Mesendoderm (in vitro differentiated cells): ENCODE results near the gene ANAPC7.
"Not testable (repeated sequence)": the region's sequence is repeated elsewhere in the genome, so short reads cannot be mapped to it uniquely, and the experiment has no call there.

Source experiments
- DNase-seq: peaks from one replicate; pipeline ENCODE4 v3.0.0; 2013
- H2AK5ac ChIP-seq: 2 replicates; pipeline ENCODE4 v1.6.1; 2013; ENCODE audit warnings: low read length, inconsistent platforms
- H2BK120ac ChIP-seq: 2 replicates; pipeline ENCODE4 v1.6.1; 2013; ENCODE audit warnings: low read depth, mild to moderate bottlenecking, low read length, moderate library complexity, mixed read lengths
- H2BK15ac ChIP-seq: replicated peaks from 2 replicates; pipeline ENCODE4 v1.6.1; 2013; ENCODE audit warnings: low read depth, mild to moderate bottlenecking, moderate library complexity
- H2BK5ac ChIP-seq: 2 replicates; pipeline ENCODE4 v1.6.1; 2013; ENCODE audit warnings: low read length, inconsistent platforms
- H3K18ac ChIP-seq: 2 replicates; pipeline ENCODE4 v1.6.1; 2013; ENCODE audit warnings: mild to moderate bottlenecking, low read length, mixed read lengths
- H3K23ac ChIP-seq: one replicate; pipeline ENCODE4 v1.6.1; 2013; ENCODE audit warnings: low read length
- H3K27ac ChIP-seq: 2 replicates; pipeline ENCODE4 v1.5.1; 2013; ENCODE audit warnings: low read depth, mild to moderate bottlenecking, inconsistent platforms, low read length, moderate library complexity
- H3K27me3 ChIP-seq: 2 replicates; pipeline ENCODE4 v1.6.1; 2013; ENCODE audit warnings: low read length, control low read depth, mild to moderate bottlenecking, inconsistent platforms; ENCODE audit not compliant: insufficient read depth, poor library complexity
- H3K36me3 ChIP-seq: 2 replicates; pipeline ENCODE4 v1.6.1; 2013; ENCODE audit warnings: low read length, inconsistent platforms; ENCODE audit not compliant: control insufficient read depth, insufficient read depth
- H3K4ac ChIP-seq: one replicate; pipeline ENCODE4 v1.6.1; 2013; ENCODE audit warnings: low read depth, mild to moderate bottlenecking, low read length, moderate library complexity
- H3K4me1 ChIP-seq: 2 replicates; pipeline ENCODE4 v1.6.1; 2013; ENCODE audit warnings: low read depth, low read length, inconsistent platforms; ENCODE audit not compliant: control insufficient read depth
- H3K4me2 ChIP-seq: 2 replicates; pipeline ENCODE4 v1.6.1; 2013; ENCODE audit warnings: low read length
- H3K4me3 ChIP-seq: 2 replicates; pipeline ENCODE4 v1.5.1; 2013; ENCODE audit warnings: mild to moderate bottlenecking, low read length
- H3K56ac ChIP-seq: one replicate; pipeline ENCODE4 v1.6.1; 2013; ENCODE audit warnings: low read length
- H3K79me1 ChIP-seq: 2 replicates; pipeline ENCODE4 v1.6.1; 2013; ENCODE audit warnings: low read length, inconsistent platforms
- H3K79me2 ChIP-seq: 2 replicates; pipeline ENCODE4 v1.6.1; 2013; ENCODE audit warnings: mild to moderate bottlenecking, low read length; ENCODE audit not compliant: control insufficient read depth, insufficient read depth
- H3K9ac ChIP-seq: 2 replicates; pipeline ENCODE4 v1.6.1; 2013; ENCODE audit warnings: low read length, inconsistent platforms
- H4K5ac ChIP-seq: one replicate; pipeline ENCODE4 v1.6.1; 2013; ENCODE audit warnings: low read length
- H4K8ac ChIP-seq: one replicate; pipeline ENCODE4 v1.6.1; 2013; ENCODE audit warnings: low read depth, mild to moderate bottlenecking, control low read depth, low read length, moderate library complexity
- WGBS: extraction: QIAGEN DNeasy Blood & Tissue Kit; methylation state at CpG from one replicate; pipeline ENCODE4 v1.1.7; 2013; ENCODE audit warnings: low lambda C conversion rate, missing lambda C conversion rate; ENCODE audit not compliant: insufficient coverage; ENCODE audit errors: extremely low coverage; 5-methylcytosine and 5-hydroxymethylcytosine counted together

Gene ANAPC7

GRCh38 chr12:110420644-110421043 lies 17.1 kb upstream of the ANAPC7 start:
- not testable (repeated sequence) for H2BK5ac ChIP-seq, H3K36me3 ChIP-seq, H3K23ac ChIP-seq, H4K8ac ChIP-seq, H3K27me3 ChIP-seq, H3K79me2 ChIP-seq, H3K27ac ChIP-seq, H3K4ac ChIP-seq, H3K79me1 ChIP-seq, H3K9ac ChIP-seq, H2AK5ac ChIP-seq, H4K5ac ChIP-seq, H3K4me2 ChIP-seq, H3K18ac ChIP-seq, H2BK15ac ChIP-seq, H3K56ac ChIP-seq, H2BK120ac ChIP-seq, DNase-seq, H3K4me3 ChIP-seq, H3K4me1 ChIP-seq
- no CpG with 5 or more reads among the region's 1 CpG for WGBS

GRCh38 chr12:110417113-110417512 lies 13.6 kb upstream of the ANAPC7 start:
- not testable (repeated sequence) for H3K4me2 ChIP-seq, H3K4me3 ChIP-seq, H3K4me1 ChIP-seq, H3K9ac ChIP-seq, H3K56ac ChIP-seq, H3K23ac ChIP-seq, H3K79me2 ChIP-seq, H2BK5ac ChIP-seq, H3K36me3 ChIP-seq, H3K79me1 ChIP-seq, H4K8ac ChIP-seq, H2BK15ac ChIP-seq, H4K5ac ChIP-seq, H3K27me3 ChIP-seq, H3K27ac ChIP-seq, H3K4ac ChIP-seq, H2BK120ac ChIP-seq, H3K18ac ChIP-seq, DNase-seq, H2AK5ac ChIP-seq
- WGBS: no CpG with 5 or more reads among the region's 3 CpGs

- not testable (repeated sequence) for H3K79me1 ChIP-seq, H3K79me2 ChIP-seq, H3K4me2 ChIP-seq, H3K9ac ChIP-seq, H3K27ac ChIP-seq, H3K36me3 ChIP-seq, H3K18ac ChIP-seq, H2AK5ac ChIP-seq, H3K4me1 ChIP-seq, H2BK120ac ChIP-seq, H3K23ac ChIP-seq, H4K5ac ChIP-seq, H3K4me3 ChIP-seq, H2BK15ac ChIP-seq, DNase-seq, H3K27me3 ChIP-seq
- peak overlapping the region; percentile 63 for H2BK5ac ChIP-seq
- peak overlapping the region; percentile 42 for H3K56ac ChIP-seq
- H3K4ac ChIP-seq: peak overlapping the region; percentile 58
- H4K8ac ChIP-seq: peak overlapping the region; percentile 28
- no CpG with 5 or more reads among the region's 6 CpGs for WGBS
Measured at GRCh38 chr12:110410086-110410485, 6.6 kb upstream of the ANAPC7 start.

- not testable (repeated sequence) for H2BK15ac ChIP-seq, H2AK5ac ChIP-seq, H3K4me3 ChIP-seq, H2BK120ac ChIP-seq, H3K56ac ChIP-seq, H3K27me3 ChIP-seq, H4K8ac ChIP-seq, H3K18ac ChIP-seq, H3K27ac ChIP-seq, H3K36me3 ChIP-seq, H4K5ac ChIP-seq, H3K4me1 ChIP-seq, H3K4ac ChIP-seq, H3K4me2 ChIP-seq, DNase-seq, H3K79me1 ChIP-seq, H2BK5ac ChIP-seq, H3K9ac ChIP-seq, H3K23ac ChIP-seq
- WGBS: no CpG with 5 or more reads among the region's 16 CpGs
- peaks cover 30% of the 10 kb centered on the region for H3K79me2 ChIP-seq
Measured at GRCh38 chr12:110405126-110405662, 1.7 kb upstream of the ANAPC7 start.

GRCh38 chr12:110403976-110404682 lies 621 bp upstream of the ANAPC7 start:
- Histone ChIP-seq H3K27ac (peak overlapping the region; percentile 75), H3K4me2 (peak overlapping the region; percentile 19), H4K8ac (peak overlapping the region; percentile 91), H2BK5ac (no peak overlapping the region), H3K9ac (peak overlapping the region; percentile 85), H3K36me3 (no peaks in the 10 kb centered on the region), H3K56ac (peak overlapping the region; percentile 75), H3K27me3 (no peaks in the 10 kb centered on the region), H3K4ac (peak overlapping the region; percentile 6), H4K5ac (no peak overlapping the region), H2BK120ac (no peak overlapping the region), H2AK5ac (no peak overlapping the region), H3K4me1 (no peaks in the 10 kb centered on the region), H3K4me3 (no peak overlapping the region), H3K18ac (no peak overlapping the region), H3K79me1 (peaks cover 6% of the 10 kb centered on the region), H3K79me2 (peaks cover 35% of the 10 kb centered on the region), H3K23ac (no peak overlapping the region), H2BK15ac (no peak overlapping the region)
- DNase-seq: peak; percentile 84
- no CpG with 5 or more reads among the region's 21 CpGs for WGBS

- H2BK120ac ChIP-seq: no peak overlapping the region
- H3K36me3 ChIP-seq: peaks cover 23% of the 10 kb centered on the region
- no CpG with 5 or more reads among the region's 4 CpGs for WGBS
Measured at GRCh38 chr12:110382683-110383082, 20.8 kb downstream of the ANAPC7 start.

More at GRCh38 chr12:110382683-110383082, 20.8 kb downstream of the ANAPC7 start:
- Histone ChIP-seq H3K79me2 (no peaks in the 10 kb centered on the region), H2BK5ac (no peak overlapping the region), H3K79me1 (peaks cover 3% of the 10 kb centered on the region), H3K23ac (no peak overlapping the region), H3K4me1 (no peaks in the 10 kb centered on the region), H3K27me3 (no peaks in the 10 kb centered on the region), H2AK5ac (no peak overlapping the region), H3K27ac (no peak overlapping the region), H4K8ac (no peak overlapping the region), H3K4me3 (no peak overlapping the region), H2BK15ac (no peak overlapping the region), H3K9ac (no peak overlapping the region), H3K4me2 (no peak overlapping the region), H4K5ac (no peak overlapping the region), H3K18ac (no peak overlapping the region), H3K56ac (no peak overlapping the region), H3K4ac (no peak overlapping the region)
- no peak for DNase-seq
